Body of pancreas (tissue), 4 donors: ENCODE data around the gene ZFPL1.

Experiments used
- POLR2A ChIP-seq, 3 donors: fragments of 450-650 bp; IDR thresholded peaks; one replicate each; pipeline ENCODE4 v1.6.1; 2016; ENCODE audit warnings: antibody characterized with exemption in 3 of 3, mild to moderate bottlenecking in 2 of 3
- TF ChIP-seq, protein P1 (sequence below), 7 experiments: fragments of 450-650 bp in 4 of 7; fragments of 200-600 bp in 3 of 7; sonication (generic) in 3 of 7; IDR thresholded peaks; one replicate each; pipeline ENCODE4 v1.5.1; 2016 to 2019; ENCODE audit warnings: antibody characterized with exemption in 7 of 7

GRCh38 chr11:65086809-65087208, 2.8 kb downstream of the ZFPL1 start:
- TF ChIP-seq POLR2A (IDR thresholded peaks at IDR 0.05), result no peak
- TF ChIP-seq, protein P1, sequence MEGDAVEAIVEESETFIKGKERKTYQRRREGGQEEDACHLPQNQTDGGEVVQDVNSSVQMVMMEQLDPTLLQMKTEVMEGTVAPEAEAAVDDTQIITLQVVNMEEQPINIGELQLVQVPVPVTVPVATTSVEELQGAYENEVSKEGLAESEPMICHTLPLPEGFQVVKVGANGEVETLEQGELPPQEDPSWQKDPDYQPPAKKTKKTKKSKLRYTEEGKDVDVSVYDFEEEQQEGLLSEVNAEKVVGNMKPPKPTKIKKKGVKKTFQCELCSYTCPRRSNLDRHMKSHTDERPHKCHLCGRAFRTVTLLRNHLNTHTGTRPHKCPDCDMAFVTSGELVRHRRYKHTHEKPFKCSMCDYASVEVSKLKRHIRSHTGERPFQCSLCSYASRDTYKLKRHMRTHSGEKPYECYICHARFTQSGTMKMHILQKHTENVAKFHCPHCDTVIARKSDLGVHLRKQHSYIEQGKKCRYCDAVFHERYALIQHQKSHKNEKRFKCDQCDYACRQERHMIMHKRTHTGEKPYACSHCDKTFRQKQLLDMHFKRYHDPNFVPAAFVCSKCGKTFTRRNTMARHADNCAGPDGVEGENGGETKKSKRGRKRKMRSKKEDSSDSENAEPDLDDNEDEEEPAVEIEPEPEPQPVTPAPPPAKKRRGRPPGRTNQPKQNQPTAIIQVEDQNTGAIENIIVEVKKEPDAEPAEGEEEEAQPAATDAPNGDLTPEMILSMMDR (IDR thresholded peaks at IDR 0.05), result no peak
